Nephron (organoid): ENCODE data around the gene HPD.
A peak's percentile ranks its signal among the peaks of the same experiment; 100 is the strongest.

Source experiments
- H3K27ac Mint-ChIP-seq, 3 experiments: 2 replicates each; pipeline ENCODE4 v1.8.0; 2020; ENCODE audit warnings: mixed read lengths in 3 of 3, mild to moderate bottlenecking in 2 of 3, moderate library complexity in 1 of 3
- H3K27me3 Mint-ChIP-seq: 2 replicates; pipeline ENCODE4 v1.8.0; 2021; ENCODE audit warnings: low read depth, mild to moderate bottlenecking, moderate library complexity, mixed read lengths
- H3K36me3 Mint-ChIP-seq: 2 replicates; pipeline ENCODE4 v1.8.0; 2020; ENCODE audit warnings: low read depth, mixed read lengths
- H3K4me1 Mint-ChIP-seq: 2 replicates; pipeline ENCODE4 v1.8.0; 2020; ENCODE audit warnings: mixed read lengths
- H3K4me3 Mint-ChIP-seq, 3 experiments: 2 replicates each; pipeline ENCODE4 v1.8.0; 2020; ENCODE audit warnings: mild to moderate bottlenecking in 3 of 3, mixed read lengths in 3 of 3, moderate library complexity in 2 of 3
- H3K9me3 Mint-ChIP-seq: 2 replicates; pipeline ENCODE4 v1.8.0; 2020; ENCODE audit warnings: mixed read lengths
- CTCF ChIP-seq, 3 experiments: fragments of 200-600 bp; sonication (generic); IDR thresholded peaks; one replicate each; pipeline ENCODE4 v1.5.0; 2021; ENCODE audit warnings: antibody characterized with exemption in 3 of 3; ENCODE audit not compliant: unreplicated experiment in 3 of 3

The HPD gene

GRCh38 chr12:121831571-121832245 is 27.0 kb downstream of the HPD start:
- no peak for TF ChIP-seq CTCF (IDR thresholded peaks at IDR 0.05; ENCODE audit: unreplicated experiment in 3 of 3)
- no peaks in the 10 kb centered on the region for H3K9me3 Mint-ChIP-seq
- H3K27me3 Mint-ChIP-seq: no peaks in the 10 kb centered on the region
- no peak overlapping the region for H3K4me3 Mint-ChIP-seq
- no peak overlapping the region for H3K27ac Mint-ChIP-seq
- H3K4me1 Mint-ChIP-seq: no peaks in the 10 kb centered on the region
- H3K36me3 Mint-ChIP-seq: peaks cover 44% of the 10 kb centered on the region

- H3K4me3 Mint-ChIP-seq: no peak overlapping the region
- H3K4me1 Mint-ChIP-seq: no peaks in the 10 kb centered on the region
- no peak for TF ChIP-seq CTCF (IDR thresholded peaks at IDR 0.05; ENCODE audit: unreplicated experiment in 3 of 3)
- no peaks in the 10 kb centered on the region for H3K27me3 Mint-ChIP-seq
- H3K27ac Mint-ChIP-seq: no peak overlapping the region
- peaks cover 51% of the 10 kb centered on the region for H3K36me3 Mint-ChIP-seq
- no peaks in the 10 kb centered on the region for H3K9me3 Mint-ChIP-seq
Measured at GRCh38 chr12:121830588-121831265, 27.9 kb downstream of the HPD start.

- Mint-ChIP-seq H3K4me1 (no peaks in the 10 kb centered on the region), H3K4me3 (no peak overlapping the region), H3K36me3 (peaks cover 51% of the 10 kb centered on the region), H3K9me3 (no peaks in the 10 kb centered on the region), H3K27ac (no peak overlapping the region), H3K27me3 (no peaks in the 10 kb centered on the region)
- no peak for TF ChIP-seq CTCF (IDR thresholded peaks at IDR 0.05; ENCODE audit: unreplicated experiment in 3 of 3)
Measured at GRCh38 chr12:121830134-121830533, 28.5 kb downstream of the HPD start.

GRCh38 chr12:121829250-121829918 is 29.3 kb downstream of the HPD start:
- Mint-ChIP-seq H3K4me1 (no peaks in the 10 kb centered on the region), H3K9me3 (no peaks in the 10 kb centered on the region), H3K27me3 (no peaks in the 10 kb centered on the region), H3K36me3 (peaks cover 55% of the 10 kb centered on the region), H3K4me3 (no peak overlapping the region), H3K27ac (peak overlapping the region in 1 of 3 experiments; percentile 20)
- TF ChIP-seq CTCF (IDR thresholded peaks at IDR 0.05; ENCODE audit: unreplicated experiment in 3 of 3): no peak

GRCh38 chr12:121828826-121829225 is 29.8 kb downstream of the HPD start:
- Mint-ChIP-seq H3K27me3 (no peaks in the 10 kb centered on the region), H3K9me3 (no peaks in the 10 kb centered on the region), H3K4me3 (no peak overlapping the region), H3K27ac (peak overlapping the region in 1 of 3 experiments; percentile 20), H3K36me3 (peaks cover 59% of the 10 kb centered on the region), H3K4me1 (no peaks in the 10 kb centered on the region)
- TF ChIP-seq CTCF (IDR thresholded peaks at IDR 0.05; ENCODE audit: unreplicated experiment in 3 of 3): no peak
